Endothelial cell of umbilical vein (primary cell): ENCODE measurements around the gene RNASEH2A. TPM values are rescaled to one million over a fixed set of nuclear protein-coding genes. Genes with fewer than 3 reads are reported as not detected.

ENCODE experiments used
- BruUV-seq: library from RNA; stranded (reverse); fragments of 400-500 nt; replicated peaks from 2 replicates; lab custom pipeline; 2021; lab: Mats Ljungman, UMichigan
- CTCF ChIA-PET: fragments of 300-600, 350-600 bp; sonication (Branson Sonifier 250); formaldehyde crosslinking; loops from one replicate; lab custom pipeline; 2021; ENCODE audit warnings: antibody characterized with exemption, inconsistent platforms; lab: Charles Lee
- POLR2A ChIA-PET: fragments of 300-600, 350-600 bp; sonication (Branson Sonifier 250); formaldehyde crosslinking; loops from one replicate; lab custom pipeline; 2021; ENCODE audit warnings: antibody characterized with exemption, inconsistent platforms; lab: Charles Lee
- DNase-seq: peaks from one replicate; pipeline ENCODE4 v3.0.0-alpha.2; 2011; ENCODE audit warnings: low read depth, low spot score
- FAIRE-seq: peaks from 2 replicates; lab custom pipeline; 2011; peaks lifted over from hg19 to GRCh38; lab: Jason Lieb, UNC
- H2AFZ ChIP-seq: 2 replicates; pipeline ENCODE4 v1.6.0; 2012; ENCODE audit warnings: low read depth, low read length, control low read depth, inconsistent platforms
- H3K27ac ChIP-seq: 2 replicates; pipeline ENCODE4 v1.5.1; 2011; ENCODE audit warnings: low read depth, mild to moderate bottlenecking, control low read depth, low read length, moderate library complexity; ENCODE audit not compliant: insufficient read depth
- H3K27me3 ChIP-seq, 2 experiments: 2 replicates each; pipeline versions ENCODE4 v1.6.0 to v1.6.1; 2011; ENCODE audit warnings: low read length in 2 of 2, mixed read lengths in 1 of 2; ENCODE audit not compliant: control insufficient read depth in 2 of 2, insufficient read depth in 2 of 2
- H3K36me3 ChIP-seq, 2 experiments: 2 replicates in 1 of 2; 3 replicates in 1 of 2; pipeline ENCODE4 v1.5.1; 2011; ENCODE audit warnings: low read length in 2 of 2, mild to moderate bottlenecking in 1 of 2, moderate library complexity in 1 of 2; ENCODE audit not compliant: control insufficient read depth in 2 of 2, insufficient read depth in 2 of 2; ENCODE audit errors: extremely low read depth in 1 of 2
- H3K4me1 ChIP-seq: 3 replicates; pipeline ENCODE4 v1.5.1; 2011; ENCODE audit warnings: mild to moderate bottlenecking, low read length; ENCODE audit not compliant: control insufficient read depth, insufficient read depth; ENCODE audit errors: extremely low read depth
- H3K4me2 ChIP-seq: 2 replicates; pipeline ENCODE4 v1.6.1; 2011; ENCODE audit warnings: low read length, control low read depth, mixed read lengths; ENCODE audit not compliant: insufficient read depth
- H3K4me3 ChIP-seq, 3 experiments: fragments of 200-600 bp in 1 of 3; sonication (generic), shearing (Covaris generic) in 1 of 3; replicated peaks in 1 of 3; 2 replicates each; pipeline ENCODE4 v1.5.1; 2011 to 2016; ENCODE audit warnings: control low read depth in 3 of 3, low read length in 3 of 3, mild to moderate bottlenecking in 2 of 3, inconsistent platforms in 1 of 3, low read depth in 1 of 3, moderate library complexity in 1 of 3; ENCODE audit not compliant: insufficient read depth in 1 of 3
- H3K79me2 ChIP-seq: 2 replicates; pipeline ENCODE4 v1.6.0; 2012; ENCODE audit warnings: low read length, inconsistent platforms; ENCODE audit not compliant: control insufficient read depth, insufficient read depth
- H3K9ac ChIP-seq: replicated peaks from 2 replicates; pipeline ENCODE3; 2011; ENCODE audit warnings: low read length, control low read depth; ENCODE audit not compliant: insufficient read depth; ENCODE audit errors: extremely low read depth
- H3K9me1 ChIP-seq: replicated peaks from 3 replicates; pipeline ENCODE4 v1.6.0; 2011; ENCODE audit warnings: mild to moderate bottlenecking, low read length; ENCODE audit not compliant: control insufficient read depth, insufficient read depth; ENCODE audit errors: extremely low read depth
- H3K9me3 ChIP-seq: replicated peaks from 2 replicates; pipeline ENCODE4 v1.5.1; 2012; ENCODE audit warnings: low read length, inconsistent platforms; ENCODE audit not compliant: control insufficient read depth, insufficient read depth
- H4K20me1 ChIP-seq: replicated peaks from 2 replicates; pipeline ENCODE3; 2011; ENCODE audit warnings: mild to moderate bottlenecking, low read length; ENCODE audit not compliant: control insufficient read depth, insufficient read depth; ENCODE audit errors: extremely low read depth
- FOS ChIP-seq: IDR thresholded peaks from 2 replicates; pipeline ENCODE4 v1.6.1; 2011; ENCODE audit warnings: mild to moderate bottlenecking, low read length, moderate library complexity, borderline replicate concordance; ENCODE audit not compliant: insufficient read depth
- dilution Hi-C: fragments of 300-500 bp; cut with MboI; formaldehyde crosslinking; loops from one replicate; pipeline ENCODE4 v1.15.0; 2019; ENCODE audit warnings: low sequenced_read_pairs; ENCODE audit not compliant: extremely low pct_ligation_motif_present
- intact Hi-C: fragments of 100-400 bp; cut with micrococcal nuclease; formaldehyde crosslinking; loops from one replicate; pipeline ENCODE4 v1.10.0; 2022
- polyA plus RNA-seq, 4 experiments: library from polyadenylated mRNA; depleted of rRNA in 3 of 4; stranded (reverse) in 3 of 4; unstranded in 1 of 4; fragments of >200 nt; gene quantifications; 2 replicates each; pipeline versions ENCODE4 v1.2.1 to v1.2.3, GENCODE V29; 2011 to 2012; ENCODE audit warnings: missing spikeins in 1 of 4
- total RNA-seq: library from RNA; stranded (reverse); gene quantifications from 2 replicates; pipeline ENCODE4 v1.2.3, GENCODE V29; 2021
- TF ChIP-seq, protein P1 (sequence below), 2 donors: IDR thresholded peaks; 1 replicate in 1 of 2; 2 replicates in 1 of 2; pipeline ENCODE4 v1.5.1; 2011; ENCODE audit warnings: low read length in 2 of 2, mild to moderate bottlenecking in 2 of 2, moderate library complexity in 2 of 2, control low read depth in 1 of 2, inconsistent platforms in 1 of 2, low read depth in 1 of 2; ENCODE audit not compliant: insufficient read depth in 1 of 2; ENCODE audit errors: extremely low read depth in 1 of 2

RNASEH2A gene
- total and polyA plus RNA-seq, 2 donors (not counting 3 experiments of a cell fraction or from before 2014, with no cell fraction given) = 25.6 to 45.4 TPM

DNA sequence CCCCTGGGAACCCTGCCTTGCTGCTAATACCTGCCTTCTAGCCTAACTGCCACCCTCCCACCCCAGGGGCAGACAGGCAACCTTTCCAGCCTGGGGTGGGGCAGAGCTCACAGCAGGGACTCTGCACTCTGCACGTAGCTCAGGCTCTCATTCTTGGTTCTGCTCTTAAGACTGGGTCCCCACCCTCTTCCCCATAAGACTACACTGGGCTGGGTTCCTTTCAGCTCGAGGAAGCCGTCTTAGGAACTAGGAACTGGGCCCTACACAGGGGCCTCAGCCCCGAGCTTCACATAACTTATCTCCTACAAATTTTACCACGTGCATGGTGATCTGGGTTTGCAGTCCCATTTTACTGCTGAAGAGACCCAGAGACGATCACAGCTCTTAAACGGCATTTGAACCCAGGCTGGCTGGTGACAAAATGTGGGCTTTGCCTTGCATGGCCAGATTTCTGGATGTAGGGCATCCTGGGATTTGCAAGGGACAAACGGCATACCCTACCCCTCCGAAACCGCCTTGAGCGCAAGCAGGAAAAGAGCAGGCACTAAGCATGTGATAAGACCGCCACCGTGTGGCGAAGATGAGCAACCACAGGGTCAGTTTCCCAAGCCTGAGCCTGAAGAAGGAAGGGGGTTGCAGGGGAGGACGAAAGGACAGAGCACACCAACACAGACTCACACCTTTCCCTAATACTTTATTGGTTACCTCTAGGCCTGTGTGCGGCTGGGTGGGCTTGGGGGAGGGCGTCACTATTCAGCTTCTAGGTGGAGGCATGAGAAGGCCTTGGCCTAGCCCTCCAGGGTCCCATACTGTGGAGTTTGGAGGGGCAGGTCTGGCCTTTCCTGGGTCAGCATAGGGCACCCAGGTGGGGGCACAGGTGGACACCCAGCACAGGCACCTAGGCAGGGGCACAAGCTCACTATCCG lies 10.0 kb upstream of the RNASEH2A start:
- H3K4me3 ChIP-seq = no peak overlapping the region
- peaks cover 27% of the 10 kb centered on the region for H3K79me2 ChIP-seq
- no peak overlapping the region for H2AFZ ChIP-seq
- H3K27ac ChIP-seq = no peak overlapping the region
- FAIRE-seq (peak; percentile 97), DNase-seq (peak; percentile 80)
- H3K9me1 ChIP-seq = no peaks in the 10 kb centered on the region
- no peaks in the 10 kb centered on the region for H4K20me1 ChIP-seq
- no peak overlapping the region for H3K9ac ChIP-seq
- BruUV-seq = no TSS peak
- ChIA-PET POLR2A (interaction anchor here (1.0 to 1.1 kb wide), 3 partner anchors 19 to 31 kb away, joined by 3 to 7 read pairs (median 4); no protein-coding TSS in a partner anchor), CTCF (interaction anchor here (0.6 to 13.8 kb wide), 13 partner anchors 9 to 165 kb away, joined by 3 to 524 read pairs (median 5); partner anchors contain the start of gene HOOK2)
- H3K36me3 ChIP-seq = peaks cover 0 to 12% of the 10 kb centered on the region in 2 experiments
- no peaks in the 10 kb centered on the region for H3K9me3 ChIP-seq
- intact Hi-C loops (loop anchor here (1.0 to 2.0 kb wide), 6 partner anchors 19 to 116 kb away; partner anchors contain the start of gene DHPS), dilution Hi-C loops (no loop called here)
- H3K27me3 ChIP-seq = no peaks in the 10 kb centered on the region
- peaks cover 18% of the 10 kb centered on the region for H3K4me1 ChIP-seq
- no peak overlapping the region for H3K4me2 ChIP-seq
- no peak for TF ChIP-seq FOS
- TF ChIP-seq, protein P1, sequence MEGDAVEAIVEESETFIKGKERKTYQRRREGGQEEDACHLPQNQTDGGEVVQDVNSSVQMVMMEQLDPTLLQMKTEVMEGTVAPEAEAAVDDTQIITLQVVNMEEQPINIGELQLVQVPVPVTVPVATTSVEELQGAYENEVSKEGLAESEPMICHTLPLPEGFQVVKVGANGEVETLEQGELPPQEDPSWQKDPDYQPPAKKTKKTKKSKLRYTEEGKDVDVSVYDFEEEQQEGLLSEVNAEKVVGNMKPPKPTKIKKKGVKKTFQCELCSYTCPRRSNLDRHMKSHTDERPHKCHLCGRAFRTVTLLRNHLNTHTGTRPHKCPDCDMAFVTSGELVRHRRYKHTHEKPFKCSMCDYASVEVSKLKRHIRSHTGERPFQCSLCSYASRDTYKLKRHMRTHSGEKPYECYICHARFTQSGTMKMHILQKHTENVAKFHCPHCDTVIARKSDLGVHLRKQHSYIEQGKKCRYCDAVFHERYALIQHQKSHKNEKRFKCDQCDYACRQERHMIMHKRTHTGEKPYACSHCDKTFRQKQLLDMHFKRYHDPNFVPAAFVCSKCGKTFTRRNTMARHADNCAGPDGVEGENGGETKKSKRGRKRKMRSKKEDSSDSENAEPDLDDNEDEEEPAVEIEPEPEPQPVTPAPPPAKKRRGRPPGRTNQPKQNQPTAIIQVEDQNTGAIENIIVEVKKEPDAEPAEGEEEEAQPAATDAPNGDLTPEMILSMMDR (IDR thresholded peaks at IDR 0.05; ENCODE audit: extremely low read depth in 1 of 2, insufficient read depth in 1 of 2, low read depth in 1 of 2, low read length in 2 of 2) = peak; percentile 89 to 90
